Measurements from ENCODE around the gene CFAP92.

The CFAP92 gene

GRCh38 chr3:128940252-128940651, 53.6 kb downstream of the CFAP92 start (continued):
- no peak for TF ChIP-seq CREB5 (CRISPR knock-in tag; IDR thresholded peaks at IDR 0.05; ENCODE audit: low read depth)
- no peak for TF ChIP-seq BACH2 (CRISPR knock-in tag; IDR thresholded peaks at IDR 0.05; ENCODE audit: borderline replicate concordance)
- TF ChIP-seq ZNF8 (CRISPR knock-in tag; IDR thresholded peaks at IDR 0.05): no peak
- TF ChIP-seq ARNTL (CRISPR knock-in tag; IDR thresholded peaks at IDR 0.05; ENCODE audit: borderline replicate concordance, low read depth): no peak
- TF ChIP-seq ZFP3 (CRISPR knock-in tag; IDR thresholded peaks at IDR 0.05): no peak
- TF ChIP-seq, protein P1, sequence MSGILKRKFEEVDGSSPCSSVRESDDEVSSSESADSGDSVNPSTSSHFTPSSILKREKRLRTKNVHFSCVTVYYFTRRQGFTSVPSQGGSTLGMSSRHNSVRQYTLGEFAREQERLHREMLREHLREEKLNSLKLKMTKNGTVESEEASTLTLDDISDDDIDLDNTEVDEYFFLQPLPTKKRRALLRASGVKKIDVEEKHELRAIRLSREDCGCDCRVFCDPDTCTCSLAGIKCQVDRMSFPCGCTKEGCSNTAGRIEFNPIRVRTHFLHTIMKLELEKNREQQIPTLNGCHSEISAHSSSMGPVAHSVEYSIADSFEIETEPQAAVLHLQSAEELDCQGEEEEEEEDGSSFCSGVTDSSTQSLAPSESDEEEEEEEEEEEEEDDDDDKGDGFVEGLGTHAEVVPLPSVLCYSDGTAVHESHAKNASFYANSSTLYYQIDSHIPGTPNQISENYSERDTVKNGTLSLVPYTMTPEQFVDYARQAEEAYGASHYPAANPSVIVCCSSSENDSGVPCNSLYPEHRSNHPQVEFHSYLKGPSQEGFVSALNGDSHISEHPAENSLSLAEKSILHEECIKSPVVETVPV (CRISPR knock-in tag; IDR thresholded peaks at IDR 0.05): no peak

DNA sequence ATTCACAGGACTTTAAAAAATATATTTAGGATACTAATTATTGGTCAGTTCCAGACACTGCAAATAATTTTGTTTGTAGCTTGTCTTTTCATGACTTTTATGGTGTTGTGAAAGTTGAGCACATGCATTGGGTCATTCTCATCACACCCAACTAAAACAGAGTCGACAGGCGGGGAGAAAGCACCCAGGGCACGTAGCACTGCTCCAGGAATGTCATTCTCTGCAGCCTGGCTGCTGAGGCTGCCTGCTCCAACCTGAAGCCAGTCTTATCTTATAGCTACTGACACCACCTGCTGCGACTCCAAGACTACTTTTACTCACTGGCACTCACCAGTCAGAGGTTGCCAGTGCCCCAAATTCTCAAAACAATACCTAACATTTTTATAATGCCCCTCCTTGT, 57.5 kb downstream of the CFAP92 start:
- TF ChIP-seq GLIS3 (CRISPR knock-in tag; IDR thresholded peaks at IDR 0.05) (no peak), TSHZ2 (CRISPR knock-in tag; IDR thresholded peaks at IDR 0.05) (no peak), ZFP30 (CRISPR knock-in tag; IDR thresholded peaks at IDR 0.05) (no peak), RARB (CRISPR knock-in tag; IDR thresholded peaks at IDR 0.05) (no peak)
- TF ChIP-seq, protein P2, sequence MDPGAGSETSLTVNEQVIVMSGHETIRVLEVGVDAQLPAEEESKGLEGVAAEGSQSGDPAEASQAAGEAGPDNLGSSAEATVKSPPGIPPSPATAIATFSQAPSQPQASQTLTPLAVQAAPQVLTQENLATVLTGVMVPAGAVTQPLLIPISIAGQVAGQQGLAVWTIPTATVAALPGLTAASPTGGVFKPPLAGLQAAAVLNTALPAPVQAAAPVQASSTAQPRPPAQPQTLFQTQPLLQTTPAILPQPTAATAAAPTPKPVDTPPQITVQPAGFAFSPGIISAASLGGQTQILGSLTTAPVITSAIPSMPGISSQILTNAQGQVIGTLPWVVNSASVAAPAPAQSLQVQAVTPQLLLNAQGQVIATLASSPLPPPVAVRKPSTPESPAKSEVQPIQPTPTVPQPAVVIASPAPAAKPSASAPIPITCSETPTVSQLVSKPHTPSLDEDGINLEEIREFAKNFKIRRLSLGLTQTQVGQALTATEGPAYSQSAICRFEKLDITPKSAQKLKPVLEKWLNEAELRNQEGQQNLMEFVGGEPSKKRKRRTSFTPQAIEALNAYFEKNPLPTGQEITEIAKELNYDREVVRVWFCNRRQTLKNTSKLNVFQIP (CRISPR knock-in tag; IDR thresholded peaks at IDR 0.05; ENCODE audit: borderline replicate concordance, low read depth): no peak
- 0 out of 3 replicates have a peak, but pooled peaks have one; percentile 17 for ATAC-seq

DNA sequence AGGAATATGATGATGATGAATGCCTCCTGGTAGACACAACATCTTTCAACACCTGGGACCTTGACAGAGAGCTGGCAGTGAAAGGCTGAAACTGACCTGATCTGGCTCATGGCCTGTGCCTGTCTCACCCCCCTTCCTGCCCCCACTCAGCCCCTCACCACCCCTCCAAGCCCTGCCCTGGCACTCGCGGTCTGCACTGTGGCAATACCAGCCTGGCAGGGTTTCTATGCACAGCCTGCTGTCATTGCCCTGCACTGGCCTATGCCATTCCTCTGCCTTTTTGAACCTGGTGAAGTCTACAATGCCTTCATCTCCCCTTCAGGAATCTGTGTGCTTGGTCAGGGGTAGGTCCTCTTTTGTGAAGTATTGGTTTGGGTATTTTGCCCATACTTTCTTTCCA, 58.0 kb downstream of the CFAP92 start:
- ATAC-seq: peak; percentile 28; the same call in 1 of the 3 replicates
- TF ChIP-seq CSDC2 (CRISPR knock-in tag; IDR thresholded peaks at IDR 0.05): no peak
- TF ChIP-seq, protein P1 (CRISPR knock-in tag; IDR thresholded peaks at IDR 0.05): no peak
- TF ChIP-seq ARNTL (CRISPR knock-in tag; IDR thresholded peaks at IDR 0.05; ENCODE audit: borderline replicate concordance, low read depth): no peak
- no peak for TF ChIP-seq ZNF8 (CRISPR knock-in tag; IDR thresholded peaks at IDR 0.05)

- TF ChIP-seq PPARA (CRISPR knock-in tag; IDR thresholded peaks at IDR 0.05; ENCODE audit: borderline replicate concordance) (no peak), CREB5 (CRISPR knock-in tag; IDR thresholded peaks at IDR 0.05; ENCODE audit: low read depth) (no peak), OSR1 (CRISPR knock-in tag; IDR thresholded peaks at IDR 0.05) (no peak), RARB (CRISPR knock-in tag; IDR thresholded peaks at IDR 0.05) (no peak), PATZ1 (CRISPR knock-in tag; IDR thresholded peaks at IDR 0.05; ENCODE audit: borderline replicate concordance) (no peak), ZFP3 (CRISPR knock-in tag; IDR thresholded peaks at IDR 0.05) (no peak), SNAI2 (CRISPR knock-in tag; IDR thresholded peaks at IDR 0.05) (no peak), ZNF565 (CRISPR knock-in tag; conservative IDR thresholded peaks at IDR 0.05; ENCODE audit: low read depth) (no peak), ESRRG (CRISPR knock-in tag; IDR thresholded peaks at IDR 0.05) (no peak), CSDC2 (CRISPR knock-in tag; IDR thresholded peaks at IDR 0.05) (no peak), ARNTL (CRISPR knock-in tag; IDR thresholded peaks at IDR 0.05; ENCODE audit: borderline replicate concordance, low read depth) (no peak), BACH2 (CRISPR knock-in tag; IDR thresholded peaks at IDR 0.05; ENCODE audit: borderline replicate concordance) (no peak), TOX (CRISPR knock-in tag; IDR thresholded peaks at IDR 0.05; ENCODE audit: borderline replicate concordance) (no peak), ZC3H10 (CRISPR knock-in tag; IDR thresholded peaks at IDR 0.05) (no peak)
- TF ChIP-seq, protein P2 (CRISPR knock-in tag; IDR thresholded peaks at IDR 0.05; ENCODE audit: borderline replicate concordance, low read depth): no peak
These were observed 60.0 kb downstream of the CFAP92 start for GRCh38 chr3:128933922-128934253.

More at GRCh38 chr3:128933922-128934253, 60.0 kb downstream of the CFAP92 start:
- no peak for ATAC-seq
